Loucy (cell line): ENCODE measurements around the gene PLEKHN1.

Experiments used
- EZH2phosphoT487 ChIP-seq: fragments of 200-600 bp; IDR thresholded peaks from 2 replicates; pipeline ENCODE4 v1.6.1; 2018; ENCODE audit warnings: antibody characterized with exemption, mild to moderate bottlenecking, moderate library complexity, borderline replicate concordance
- TF ChIP-seq, protein P1 (sequence below): fragments of 200-600 bp; sonication (generic); conservative IDR thresholded peaks from 2 replicates; pipeline ENCODE4 v1.5.1; 2014; ENCODE audit warnings: mild to moderate bottlenecking, antibody characterized with exemption, low read length

DNA sequence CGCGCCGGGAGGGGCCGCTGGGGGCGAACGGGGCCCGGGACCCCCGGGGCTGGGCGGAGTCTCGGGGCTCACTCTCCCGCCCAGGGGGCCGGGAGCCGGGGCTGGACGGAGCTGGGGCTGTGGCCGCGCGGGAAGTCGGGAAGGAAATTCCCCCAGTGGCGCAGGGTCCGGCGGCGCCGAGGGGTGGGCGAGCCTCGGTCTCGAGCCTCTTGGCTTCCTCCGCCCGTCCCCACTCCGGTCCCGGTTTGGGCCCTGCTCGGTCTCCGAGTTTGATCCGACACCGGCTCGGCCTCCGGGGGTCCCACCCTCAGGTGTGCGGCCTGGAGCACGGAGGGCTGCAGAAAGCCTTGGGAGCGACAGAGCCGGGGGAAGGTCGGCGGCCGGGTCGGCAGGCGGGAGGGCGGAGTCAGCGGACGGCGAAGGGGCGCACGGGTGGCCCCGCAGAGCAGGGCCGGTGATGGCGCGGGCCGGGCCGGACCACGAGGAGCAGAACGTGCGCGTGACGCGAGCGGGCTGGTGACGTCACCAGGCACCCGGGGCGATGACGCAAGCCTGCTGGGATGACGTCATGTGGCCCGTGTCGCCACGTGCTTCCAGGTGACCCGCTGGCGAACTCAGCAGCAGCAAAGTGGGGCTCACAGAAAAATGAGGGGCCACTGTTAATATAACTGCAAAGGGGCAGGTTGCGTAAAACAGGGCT, 34.2 kb downstream of the PLEKHN1 start:
- no peak for TF ChIP-seq EZH2phosphoT487
- TF ChIP-seq, protein P1, sequence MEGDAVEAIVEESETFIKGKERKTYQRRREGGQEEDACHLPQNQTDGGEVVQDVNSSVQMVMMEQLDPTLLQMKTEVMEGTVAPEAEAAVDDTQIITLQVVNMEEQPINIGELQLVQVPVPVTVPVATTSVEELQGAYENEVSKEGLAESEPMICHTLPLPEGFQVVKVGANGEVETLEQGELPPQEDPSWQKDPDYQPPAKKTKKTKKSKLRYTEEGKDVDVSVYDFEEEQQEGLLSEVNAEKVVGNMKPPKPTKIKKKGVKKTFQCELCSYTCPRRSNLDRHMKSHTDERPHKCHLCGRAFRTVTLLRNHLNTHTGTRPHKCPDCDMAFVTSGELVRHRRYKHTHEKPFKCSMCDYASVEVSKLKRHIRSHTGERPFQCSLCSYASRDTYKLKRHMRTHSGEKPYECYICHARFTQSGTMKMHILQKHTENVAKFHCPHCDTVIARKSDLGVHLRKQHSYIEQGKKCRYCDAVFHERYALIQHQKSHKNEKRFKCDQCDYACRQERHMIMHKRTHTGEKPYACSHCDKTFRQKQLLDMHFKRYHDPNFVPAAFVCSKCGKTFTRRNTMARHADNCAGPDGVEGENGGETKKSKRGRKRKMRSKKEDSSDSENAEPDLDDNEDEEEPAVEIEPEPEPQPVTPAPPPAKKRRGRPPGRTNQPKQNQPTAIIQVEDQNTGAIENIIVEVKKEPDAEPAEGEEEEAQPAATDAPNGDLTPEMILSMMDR: no peak
